ENCODE measurements around the gene CSNK1G2. TPM values are rescaled to one million over a fixed set of nuclear protein-coding genes. Genes with fewer than 3 reads are reported as not detected.

Gene CSNK1G2
- total and polyA plus RNA-seq, 2 experiments from 2014 or later = 56.8 to 82.5 TPM

- Histone ChIP-seq H3K4me3 (no peak overlapping the region), H3K27ac (no peak overlapping the region), H3K4me1 (ENCODE audit: insufficient read depth) (peaks cover 10% of the 10 kb centered on the region), H3K9me2 (replicated peaks; ENCODE audit: insufficient read depth) (no peaks in the 10 kb centered on the region), H3K27me3 (no peaks in the 10 kb centered on the region), H4K20me1 (ENCODE audit: insufficient read depth, poor library complexity, severe bottlenecking) (peaks cover 64% of the 10 kb centered on the region), H3K4me2 (no peak overlapping the region), H3K79me2 (peaks cover 96% of the 10 kb centered on the region), H3K36me3 (replicated peaks; ENCODE audit: insufficient read depth, low read depth) (no peaks in the 10 kb centered on the region), H3K9me3 (ENCODE audit: low read depth) (no peaks in the 10 kb centered on the region), H2AFZ (no peak overlapping the region)
- WGBS (ENCODE audit: low lambda C conversion rate, missing lambda C conversion rate) = 92% methylated on average over 29 of the region's 34 CpGs
- DNase-seq (ENCODE audit: low spot score) = no peak
- no peak for TF ChIP-seq EZH2 (IDR thresholded peaks at IDR 0.05; ENCODE audit: borderline replicate concordance)
- TF ChIP-seq EZH2phosphoT487 (IDR thresholded peaks at IDR 0.05; ENCODE audit: low read depth, severe bottlenecking, unreplicated experiment) = no peak
- no peak for TF ChIP-seq CTCF (IDR thresholded peaks at IDR 0.05; ENCODE audit: poor library complexity)
Observed at GRCh38 chr19:1947651-1948209, 6.8 kb downstream of the CSNK1G2 start.

GRCh38 chr19:1949304-1950101 is 8.5 kb downstream of the CSNK1G2 start:
- H3K27ac ChIP-seq = no peak overlapping the region
- no peaks in the 10 kb centered on the region for H3K9me2 ChIP-seq (replicated peaks; ENCODE audit: insufficient read depth)
- no peak overlapping the region for H3K4me3 ChIP-seq
- WGBS (ENCODE audit: low lambda C conversion rate, missing lambda C conversion rate) = 96% methylated on average over 44 of the region's 44 CpGs
- H2AFZ ChIP-seq = no peak overlapping the region
- peaks cover 54% of the 10 kb centered on the region for H4K20me1 ChIP-seq (ENCODE audit: insufficient read depth, poor library complexity, severe bottlenecking)
- H3K27me3 ChIP-seq = no peaks in the 10 kb centered on the region
- no peak for DNase-seq (ENCODE audit: low spot score)
- no peaks in the 10 kb centered on the region for H3K9me3 ChIP-seq (ENCODE audit: low read depth)
- peaks cover 96% of the 10 kb centered on the region for H3K79me2 ChIP-seq
- no peak overlapping the region for H3K4me2 ChIP-seq
- TF ChIP-seq CTCF (IDR thresholded peaks at IDR 0.05; ENCODE audit: poor library complexity) (no peak), EZH2 (IDR thresholded peaks at IDR 0.05; ENCODE audit: borderline replicate concordance) (no peak), EZH2phosphoT487 (IDR thresholded peaks at IDR 0.05; ENCODE audit: low read depth, severe bottlenecking, unreplicated experiment) (no peak)
- H3K4me1 ChIP-seq (ENCODE audit: insufficient read depth) = no peaks in the 10 kb centered on the region
- H3K36me3 ChIP-seq (replicated peaks; ENCODE audit: insufficient read depth, low read depth) = no peaks in the 10 kb centered on the region

GRCh38 chr19:1950640-1951039 is 9.7 kb downstream of the CSNK1G2 start:
- WGBS (ENCODE audit: low lambda C conversion rate, missing lambda C conversion rate) = 98% methylated on average over 16 of the region's 16 CpGs
- no peaks in the 10 kb centered on the region for H3K4me1 ChIP-seq (ENCODE audit: insufficient read depth)
- H3K79me2 ChIP-seq = peaks cover 95% of the 10 kb centered on the region
- H3K27me3 ChIP-seq = no peaks in the 10 kb centered on the region
- no peak for DNase-seq (ENCODE audit: low spot score)
- no peak for TF ChIP-seq EZH2 (IDR thresholded peaks at IDR 0.05; ENCODE audit: borderline replicate concordance)
- no peak for TF ChIP-seq CTCF (IDR thresholded peaks at IDR 0.05; ENCODE audit: poor library complexity)
- no peak for TF ChIP-seq EZH2phosphoT487 (IDR thresholded peaks at IDR 0.05; ENCODE audit: low read depth, severe bottlenecking, unreplicated experiment)
- no peaks in the 10 kb centered on the region for H3K36me3 ChIP-seq (replicated peaks; ENCODE audit: insufficient read depth, low read depth)
- no peaks in the 10 kb centered on the region for H3K9me2 ChIP-seq (replicated peaks; ENCODE audit: insufficient read depth)
- no peak overlapping the region for H2AFZ ChIP-seq
- no peaks in the 10 kb centered on the region for H3K9me3 ChIP-seq (ENCODE audit: low read depth)
- H3K4me3 ChIP-seq = no peak overlapping the region
- H4K20me1 ChIP-seq (ENCODE audit: insufficient read depth, poor library complexity, severe bottlenecking) = peaks cover 53% of the 10 kb centered on the region
- no peak overlapping the region for H3K4me2 ChIP-seq
- H3K27ac ChIP-seq = no peak overlapping the region

Data from hepatocyte (in vitro differentiated cells).